Measurements from ENCODE around the gene PCGF3.
A peak's percentile ranks its signal among the peaks of the same experiment; 100 is the strongest.

PCGF3 gene

DNA sequence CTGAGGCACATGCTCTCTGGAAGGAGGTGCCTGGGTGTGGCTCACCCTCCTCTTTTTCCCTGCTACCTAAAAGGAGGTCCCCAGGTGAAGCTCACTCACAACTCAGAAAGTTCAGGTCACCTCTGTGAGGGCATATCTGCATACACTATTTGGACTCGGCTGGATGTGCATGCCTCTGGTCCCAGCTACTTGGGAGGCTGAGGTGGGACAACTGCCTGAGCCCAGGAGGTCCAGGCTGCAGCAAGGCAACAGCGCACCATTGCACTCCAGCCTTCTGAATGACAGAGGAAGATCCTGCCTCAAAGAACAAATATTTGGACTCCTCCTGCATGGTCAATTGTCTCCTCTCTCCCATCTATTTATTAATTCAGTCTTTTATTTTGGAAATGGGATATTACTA, 73.9 kb downstream of the PCGF3 start:
- peak overlapping the region; percentile 99 for H3K27ac ChIP-seq

DNA sequence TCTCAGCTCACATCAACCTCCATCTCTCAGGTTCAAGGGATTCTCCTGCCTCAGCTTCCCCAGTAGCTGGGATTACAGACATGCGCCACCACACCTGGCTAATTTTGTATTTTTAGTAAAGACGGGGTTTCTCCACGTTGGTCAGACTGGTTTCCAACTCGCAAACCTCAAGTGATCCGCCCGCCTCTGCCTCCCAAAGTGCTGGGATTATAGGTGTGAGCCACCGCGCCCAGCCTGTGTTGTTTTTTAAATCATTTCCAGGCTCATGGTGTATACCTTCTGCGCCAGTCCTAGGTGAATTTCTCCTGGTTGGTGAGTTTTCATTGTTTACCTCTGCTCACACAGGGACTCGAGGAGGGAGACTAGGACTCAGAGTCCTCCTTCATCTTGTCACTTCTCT, 74.6 kb downstream of the PCGF3 start:
- H3K27ac ChIP-seq, result peak overlapping the region; percentile 99

More for the DNA sequence above, 73.9 kb downstream of the PCGF3 start:
- no peak for TF ChIP-seq ZFX (IDR thresholded peaks at IDR 0.05)
- TF ChIP-seq, protein P1, sequence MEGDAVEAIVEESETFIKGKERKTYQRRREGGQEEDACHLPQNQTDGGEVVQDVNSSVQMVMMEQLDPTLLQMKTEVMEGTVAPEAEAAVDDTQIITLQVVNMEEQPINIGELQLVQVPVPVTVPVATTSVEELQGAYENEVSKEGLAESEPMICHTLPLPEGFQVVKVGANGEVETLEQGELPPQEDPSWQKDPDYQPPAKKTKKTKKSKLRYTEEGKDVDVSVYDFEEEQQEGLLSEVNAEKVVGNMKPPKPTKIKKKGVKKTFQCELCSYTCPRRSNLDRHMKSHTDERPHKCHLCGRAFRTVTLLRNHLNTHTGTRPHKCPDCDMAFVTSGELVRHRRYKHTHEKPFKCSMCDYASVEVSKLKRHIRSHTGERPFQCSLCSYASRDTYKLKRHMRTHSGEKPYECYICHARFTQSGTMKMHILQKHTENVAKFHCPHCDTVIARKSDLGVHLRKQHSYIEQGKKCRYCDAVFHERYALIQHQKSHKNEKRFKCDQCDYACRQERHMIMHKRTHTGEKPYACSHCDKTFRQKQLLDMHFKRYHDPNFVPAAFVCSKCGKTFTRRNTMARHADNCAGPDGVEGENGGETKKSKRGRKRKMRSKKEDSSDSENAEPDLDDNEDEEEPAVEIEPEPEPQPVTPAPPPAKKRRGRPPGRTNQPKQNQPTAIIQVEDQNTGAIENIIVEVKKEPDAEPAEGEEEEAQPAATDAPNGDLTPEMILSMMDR (conservative IDR thresholded peaks at IDR 0.05), result no peak

DNA sequence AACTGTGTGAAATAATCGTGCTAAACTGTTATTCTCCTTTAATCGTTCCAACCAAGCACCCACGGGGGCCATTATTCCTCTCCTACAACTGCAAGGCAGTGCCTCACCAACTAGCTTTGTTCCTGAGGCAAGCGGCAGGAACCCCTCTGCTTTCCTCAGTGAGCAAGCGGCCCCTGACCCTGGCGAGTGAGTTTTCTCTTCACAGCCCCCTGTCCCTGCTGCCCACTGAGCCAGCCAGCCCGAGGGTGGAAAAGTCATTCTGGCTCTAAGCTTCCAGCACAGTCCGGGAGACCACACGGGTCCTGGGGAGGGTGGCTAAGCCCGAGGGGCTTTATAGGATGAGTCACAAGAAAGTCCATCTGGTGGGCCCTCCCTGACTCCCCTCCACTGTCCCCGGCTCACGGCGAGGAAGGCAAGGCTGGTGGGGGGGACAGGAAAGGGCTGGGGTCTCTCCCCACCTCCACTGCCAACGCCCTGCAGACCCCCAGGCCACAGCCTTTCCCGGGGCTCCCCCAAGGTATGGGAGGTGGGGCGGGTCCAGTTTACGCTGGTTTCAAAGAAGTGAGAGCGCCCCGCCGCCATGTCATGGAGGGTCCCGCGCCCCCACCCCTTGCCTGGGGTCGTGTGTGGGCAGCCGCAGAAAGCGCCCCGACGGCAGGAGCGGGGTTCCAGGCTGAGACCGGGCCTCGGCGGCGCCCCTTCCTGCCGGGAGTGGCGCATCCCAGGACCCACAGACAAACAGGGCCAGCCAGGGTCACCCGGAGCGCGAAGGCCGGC, 75.3 kb downstream of the PCGF3 start:
- H3K27ac ChIP-seq, result peak overlapping the region; percentile 99
- TF ChIP-seq, protein P1 (conservative IDR thresholded peaks at IDR 0.05), result no peak
- TF ChIP-seq ZFX (IDR thresholded peaks at IDR 0.05), result no peak

DNA sequence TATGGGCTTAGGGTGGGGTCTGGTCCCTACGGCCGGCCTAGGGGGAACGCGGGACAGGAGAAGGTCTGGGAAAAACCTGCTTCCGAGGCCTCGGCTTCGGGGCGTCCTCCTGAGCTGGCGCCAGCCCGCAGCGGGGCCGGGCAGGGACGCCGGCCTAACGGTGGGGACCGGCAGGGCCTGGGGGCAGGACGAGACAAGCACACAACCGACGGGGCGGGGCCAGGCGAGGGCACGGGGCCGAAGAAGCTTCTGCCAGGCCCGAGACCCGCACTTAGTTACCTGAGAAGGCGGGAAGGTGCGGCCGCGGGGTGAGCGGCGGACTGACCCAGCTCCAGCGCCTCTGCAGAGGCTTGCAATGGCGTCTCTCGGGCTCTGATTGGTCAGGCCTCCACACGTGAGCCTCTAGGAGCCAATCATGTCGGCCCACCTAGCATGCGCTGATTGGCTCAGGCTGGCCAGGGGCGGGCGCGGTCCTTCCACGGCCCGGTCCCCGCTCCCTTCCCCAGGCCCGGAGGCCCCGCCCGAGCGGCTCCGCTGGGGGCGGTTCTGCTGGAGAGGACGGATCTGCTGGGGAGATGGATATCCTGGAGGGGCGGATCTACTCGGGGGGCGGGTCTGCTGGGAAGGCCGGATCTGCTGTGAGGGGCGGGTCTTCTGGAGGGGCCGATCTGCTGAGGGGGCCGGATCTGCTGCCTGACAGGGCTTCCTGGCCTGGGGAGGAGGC, 76.0 kb downstream of the PCGF3 start:
- peak overlapping the region; percentile 99 for H3K27ac ChIP-seq
- TF ChIP-seq ZFX (IDR thresholded peaks at IDR 0.05), result peak; percentile 82; the same call in 1 of the 2 replicates
- TF ChIP-seq, protein P1 (conservative IDR thresholded peaks at IDR 0.05), result no peak

DNA sequence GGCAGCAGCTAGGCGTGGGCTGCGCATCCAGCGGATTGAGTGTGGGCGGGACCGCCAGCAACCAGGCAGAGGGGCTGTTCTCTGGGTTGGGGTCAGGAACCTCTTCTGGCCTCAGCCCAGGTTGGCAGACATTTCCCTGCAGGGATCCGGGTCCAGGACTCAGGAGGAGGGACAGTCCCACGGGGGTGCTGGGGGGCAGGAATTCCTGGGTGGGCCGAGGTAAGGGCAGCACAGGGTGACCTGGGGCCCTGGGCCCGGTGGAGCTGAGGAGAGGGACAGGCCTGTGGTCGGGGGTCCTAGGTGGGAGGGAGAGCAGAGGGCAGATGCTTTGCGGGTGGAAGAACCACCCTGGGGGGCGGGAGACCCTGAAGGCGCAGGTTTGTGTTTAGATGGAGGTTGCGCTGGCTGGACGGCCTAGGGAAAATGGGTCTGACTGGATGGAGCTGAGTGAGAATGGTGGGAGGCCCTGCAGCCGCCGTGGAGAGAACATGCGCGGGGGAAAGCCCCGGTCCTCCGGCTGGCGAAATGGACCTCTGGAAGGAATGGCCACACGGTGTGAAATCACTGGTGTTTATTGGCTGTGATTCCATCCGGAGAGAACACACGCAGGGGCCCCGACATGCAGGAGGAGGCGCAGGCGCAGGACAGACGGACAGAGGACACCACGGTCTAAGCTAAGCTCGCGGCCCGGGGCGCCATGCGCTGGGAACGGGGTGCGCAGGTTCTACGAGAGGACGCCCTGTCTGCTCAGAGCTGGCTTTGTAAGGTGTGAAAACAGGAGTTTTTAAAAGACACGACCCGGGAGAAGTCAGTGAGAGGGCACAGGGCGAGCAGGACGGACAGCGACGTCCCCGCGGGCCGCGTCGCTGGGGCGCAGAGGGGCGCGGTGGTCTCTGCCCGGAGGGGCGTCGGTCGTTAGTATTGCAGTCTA, 79.0 kb downstream of the PCGF3 start:
- peak overlapping the region; percentile 99 for H3K27ac ChIP-seq
- TF ChIP-seq, protein P1 (conservative IDR thresholded peaks at IDR 0.05), result no peak
- TF ChIP-seq ZFX (IDR thresholded peaks at IDR 0.05), result no peak

DNA sequence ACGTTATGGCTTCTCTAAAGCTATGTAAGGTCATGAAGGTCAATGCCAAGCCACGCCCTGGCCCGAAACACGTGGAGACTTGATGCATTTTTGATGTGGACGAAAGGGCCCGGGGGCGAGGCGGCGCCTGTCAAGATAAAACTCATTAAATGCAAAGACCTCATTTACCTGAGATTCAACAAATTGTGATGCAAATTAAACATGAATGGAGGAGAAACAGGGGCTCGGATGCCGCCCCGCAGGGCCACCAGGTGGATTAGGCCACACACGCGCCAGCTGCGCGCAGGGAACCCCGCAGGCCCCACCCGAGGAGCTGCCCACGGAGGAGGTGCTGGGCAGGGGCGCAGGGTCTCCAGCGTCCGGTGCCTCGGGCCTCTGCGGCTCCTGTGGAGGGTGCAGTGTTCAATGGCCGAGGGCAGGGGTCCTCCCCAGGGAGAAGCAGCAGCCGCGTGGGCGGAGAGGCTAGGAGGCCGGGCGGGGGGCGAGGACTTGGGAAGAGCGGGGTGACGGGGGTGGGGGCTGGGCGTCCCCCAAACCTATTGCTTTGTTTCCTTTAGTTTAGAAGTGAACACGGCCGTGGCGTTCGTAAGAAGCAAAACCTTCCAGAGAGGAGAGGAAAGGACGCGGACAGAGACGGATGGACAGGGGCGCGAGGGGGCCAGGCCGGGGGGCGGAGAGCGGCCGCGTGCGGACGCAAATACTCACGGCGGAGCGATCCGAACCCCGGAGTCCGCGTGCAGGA, 79.9 kb downstream of the PCGF3 start:
- TF ChIP-seq ZFX (IDR thresholded peaks at IDR 0.05), result no peak
- TF ChIP-seq, protein P1 (conservative IDR thresholded peaks at IDR 0.05), result no peak
- H3K27ac ChIP-seq, result no peak overlapping the region; the same call in 1 of the 2 replicates
